ENCODE measurements around the gene SKAP1.
"Not testable (repeated sequence)": the region's sequence is repeated elsewhere in the genome, so short reads cannot be mapped to it uniquely, and the experiment has no call there.

The SKAP1 gene

GRCh38 chr17:48410821-48411220 is 19.2 kb downstream of the SKAP1 start:
- not testable (repeated sequence) for DNase-seq

DNA sequence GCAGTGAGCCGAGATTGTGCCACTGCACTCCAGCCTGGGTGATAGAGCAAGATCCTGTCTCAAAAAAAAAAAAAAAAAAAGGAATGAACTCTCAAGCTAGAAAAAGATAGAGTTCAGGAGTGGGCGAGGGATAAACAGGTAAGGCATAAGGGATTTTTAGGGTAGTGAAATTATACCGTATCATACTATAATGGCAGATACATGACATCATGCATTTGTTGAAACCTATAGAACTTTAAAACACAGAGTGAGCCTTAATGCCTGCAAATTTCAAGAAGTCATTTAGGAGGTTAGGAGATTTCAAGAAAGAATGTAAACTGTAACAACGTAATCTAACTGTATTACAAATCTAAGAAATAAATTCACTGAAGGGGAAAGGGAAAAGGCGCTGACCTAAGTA is 20.4 kb downstream of the SKAP1 start:
- DNase-seq: no peak

- DNase-seq: no peak
Measured at GRCh38 chr17:48406936-48407567, 23.0 kb downstream of the SKAP1 start.

DNA sequence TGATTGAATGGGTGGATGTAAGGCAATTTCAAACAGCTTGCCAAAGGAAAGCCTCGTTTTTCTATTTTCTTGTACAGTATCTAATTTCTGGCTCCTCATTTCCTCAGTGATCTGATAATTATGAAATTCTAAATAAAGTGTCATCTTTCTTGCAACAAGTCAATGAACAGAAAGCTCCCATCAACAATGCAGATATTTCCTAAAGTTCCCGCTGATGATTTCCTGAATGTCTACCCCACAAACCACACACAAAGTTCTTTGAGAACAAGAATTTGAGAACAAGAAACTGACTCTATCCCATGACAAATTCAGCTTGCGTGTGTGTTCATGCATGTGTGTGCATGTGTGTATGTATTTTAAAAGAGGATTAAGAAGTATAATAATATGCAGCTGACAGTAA is 35.2 kb downstream of the SKAP1 start:
- no peak for DNase-seq

- DNase-seq: no peak
Measured at GRCh38 chr17:48393283-48393682, 36.7 kb downstream of the SKAP1 start.

GRCh38 chr17:48392857-48393256 is 37.2 kb downstream of the SKAP1 start:
- no peak for DNase-seq

DNA sequence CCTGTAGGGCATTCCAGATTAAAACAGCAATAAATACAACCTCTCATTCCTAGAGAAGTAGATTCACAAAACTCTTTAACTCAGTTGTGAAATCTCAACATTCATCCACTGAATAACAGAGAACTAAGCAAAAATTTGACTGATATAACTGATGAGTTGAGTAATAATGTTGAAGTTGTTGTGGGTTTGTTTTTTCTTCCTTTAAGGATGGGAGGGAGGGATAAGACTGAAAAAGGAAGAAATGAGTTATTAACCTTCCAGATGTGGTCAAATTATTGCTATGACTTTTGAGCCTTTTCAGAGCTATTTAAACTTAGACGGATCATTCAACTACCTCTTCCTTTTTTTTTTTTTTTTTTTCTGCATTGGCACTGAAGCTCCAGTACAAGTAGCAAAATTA is 38.6 kb downstream of the SKAP1 start:
- DNase-seq: no peak

GRCh38 chr17:48389903-48390302 is 40.1 kb downstream of the SKAP1 start:
- no peak for DNase-seq

DNA sequence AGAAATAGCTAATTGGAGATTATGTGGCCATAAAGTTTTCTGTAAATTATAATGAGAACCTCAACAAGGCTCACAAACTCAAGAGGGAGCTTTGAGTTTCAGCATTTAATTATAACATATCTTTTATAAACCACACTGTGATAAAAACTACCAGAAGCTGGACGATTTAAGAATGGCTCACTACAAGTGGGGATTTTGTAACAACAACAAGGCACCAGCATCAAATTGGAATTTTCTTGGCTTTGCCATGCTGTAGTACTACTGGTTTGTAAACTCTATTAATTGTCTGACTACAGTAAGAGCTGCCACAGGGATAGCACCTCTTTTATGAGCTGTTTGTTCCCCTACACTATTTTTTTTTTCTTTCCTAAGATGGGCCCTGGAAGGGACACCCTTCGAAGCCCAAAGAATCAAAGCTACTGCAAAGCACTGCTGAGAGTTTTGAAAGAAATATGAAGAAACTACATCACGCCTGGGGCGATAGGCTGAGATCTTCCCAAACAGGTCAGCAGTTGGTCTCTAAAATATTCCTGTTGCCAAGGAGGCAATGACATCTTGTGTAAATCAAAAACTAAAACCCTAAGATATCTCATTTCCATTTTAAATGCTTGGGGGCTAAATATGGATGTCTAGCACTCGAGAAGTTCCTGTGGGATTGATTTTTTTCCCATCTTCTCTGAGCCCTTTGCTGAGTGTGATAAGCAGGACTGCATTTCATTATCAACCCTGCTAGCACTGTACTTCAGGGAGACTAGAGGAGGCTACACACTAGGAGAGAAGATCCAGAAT is 40.9 kb downstream of the SKAP1 start:
- DNase-seq: no peak

GRCh38 chr17:48386826-48387225 is 43.2 kb downstream of the SKAP1 start:
- no peak for DNase-seq

DNA sequence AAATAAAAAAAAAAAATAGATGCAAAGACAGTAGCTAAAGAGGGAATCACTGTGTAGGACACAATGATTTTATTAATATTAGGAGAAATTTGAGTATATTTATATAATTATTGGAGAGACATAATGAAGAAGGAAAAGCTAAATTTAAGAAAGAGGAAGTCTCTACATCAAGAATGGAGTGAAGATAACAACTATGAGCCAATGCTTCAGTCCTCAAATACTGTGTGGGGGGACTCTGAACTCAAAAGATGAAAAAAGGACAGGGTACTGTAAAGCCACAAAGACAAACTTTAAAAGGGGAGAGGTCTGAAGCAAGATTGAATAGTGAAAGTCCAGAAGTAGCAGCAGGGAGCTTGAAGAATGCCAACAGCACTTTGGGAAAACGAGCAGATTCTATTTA is 44.7 kb downstream of the SKAP1 start:
- no peak for DNase-seq

- DNase-seq: no peak
Measured at GRCh38 chr17:48384164-48384563, 45.9 kb downstream of the SKAP1 start.

DNA sequence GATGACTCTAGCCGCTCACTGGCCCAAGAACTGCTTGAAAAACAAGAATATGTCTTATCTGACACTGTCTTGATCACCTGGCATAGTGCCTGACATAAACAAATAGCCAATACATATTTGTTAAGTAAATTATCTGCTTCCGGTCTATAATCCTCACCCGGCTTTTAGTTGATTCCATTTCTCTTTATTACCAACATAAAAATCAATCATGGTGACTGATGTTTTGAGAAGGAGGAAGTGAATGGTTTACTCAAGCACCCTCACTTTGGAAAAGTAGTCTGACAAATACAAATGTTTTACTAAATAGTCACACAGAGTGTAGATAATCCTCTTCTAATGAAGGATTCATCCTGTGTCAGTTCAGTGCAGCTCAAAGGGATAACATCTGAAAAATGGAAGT is 47.0 kb downstream of the SKAP1 start:
- DNase-seq: no peak

DNA sequence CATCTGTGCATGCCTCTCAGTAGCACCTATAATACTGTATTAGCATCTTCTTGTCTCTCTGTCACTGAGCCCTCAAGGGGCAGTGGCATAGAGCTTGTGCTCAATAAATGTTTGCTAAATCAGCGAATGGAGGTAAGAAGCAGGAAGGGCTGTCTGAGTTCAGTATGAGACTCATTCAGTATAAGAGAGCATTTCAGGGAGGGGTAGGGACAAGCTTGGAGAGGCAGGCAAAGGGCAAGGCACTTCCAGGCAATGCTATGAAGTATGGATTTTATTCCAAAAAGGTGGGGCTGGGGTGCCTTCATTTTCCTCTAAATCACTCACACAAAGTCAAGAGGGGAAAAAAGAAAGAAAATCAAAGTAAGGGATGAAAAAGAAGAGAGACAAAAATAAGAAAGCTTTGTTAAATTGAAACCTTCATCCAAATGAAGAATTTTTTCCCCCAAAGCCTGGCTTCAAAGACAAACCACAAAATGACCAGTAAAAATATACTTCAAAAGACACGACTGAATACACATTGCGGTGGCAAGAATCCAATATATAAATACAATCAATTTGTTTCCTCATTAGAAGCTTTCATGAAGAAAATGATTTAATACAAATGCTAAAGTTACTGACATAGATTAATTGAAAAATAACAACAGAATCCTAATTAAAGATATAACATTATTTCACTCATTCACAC is 51.2 kb downstream of the SKAP1 start:
- DNase-seq: no peak

DNA sequence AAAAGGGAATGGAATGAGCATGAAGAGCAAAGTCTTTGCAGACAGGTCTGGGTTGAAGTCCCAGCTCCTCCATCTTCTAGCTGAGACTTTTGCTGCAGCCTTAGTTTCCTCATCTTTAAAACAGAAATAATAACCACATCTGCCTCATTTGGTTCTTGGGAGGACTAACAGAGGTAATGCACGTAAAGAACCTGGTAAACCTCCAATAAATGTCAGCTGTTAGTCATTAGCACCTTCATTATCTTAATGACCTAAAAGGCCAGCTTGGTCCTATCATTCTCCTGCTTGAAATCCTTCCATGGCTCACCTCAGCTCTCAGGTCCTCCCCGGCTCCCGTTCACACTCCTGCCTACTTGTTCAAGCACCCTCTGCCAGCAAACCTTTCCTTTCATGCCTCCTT is 51.8 kb downstream of the SKAP1 start:
- no peak for DNase-seq

DNA sequence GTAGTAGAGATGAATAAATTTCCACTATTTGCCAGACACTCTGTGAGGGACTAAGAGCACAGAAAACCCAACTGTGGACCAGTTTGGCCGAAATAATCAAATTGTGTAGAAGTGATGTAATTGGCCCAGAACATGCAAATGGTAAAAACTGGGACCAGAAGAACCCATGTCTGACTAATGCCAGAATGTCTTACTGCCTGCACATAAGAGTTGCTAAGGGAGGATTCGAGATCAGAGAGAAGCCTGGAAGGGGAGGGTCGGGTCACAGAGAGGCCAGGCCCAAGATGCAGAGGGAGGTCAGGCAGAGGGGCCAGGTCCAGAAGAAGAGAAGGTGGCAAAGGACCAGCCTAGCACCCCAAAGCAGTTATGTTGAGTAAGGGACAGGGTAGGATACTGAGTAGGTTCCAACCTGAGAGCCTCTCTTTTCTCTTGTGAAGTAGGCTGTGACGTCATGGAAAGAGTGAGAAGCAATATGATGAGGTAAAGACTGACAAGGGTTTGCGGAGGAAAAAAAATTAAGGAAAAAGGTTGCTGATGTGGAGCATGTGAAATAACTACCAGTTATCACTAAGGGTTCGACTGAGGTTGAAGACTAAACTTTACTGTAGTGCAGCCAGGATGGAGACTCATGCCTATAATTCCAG is 53.2 kb downstream of the SKAP1 start:
- no peak for DNase-seq

DNA sequence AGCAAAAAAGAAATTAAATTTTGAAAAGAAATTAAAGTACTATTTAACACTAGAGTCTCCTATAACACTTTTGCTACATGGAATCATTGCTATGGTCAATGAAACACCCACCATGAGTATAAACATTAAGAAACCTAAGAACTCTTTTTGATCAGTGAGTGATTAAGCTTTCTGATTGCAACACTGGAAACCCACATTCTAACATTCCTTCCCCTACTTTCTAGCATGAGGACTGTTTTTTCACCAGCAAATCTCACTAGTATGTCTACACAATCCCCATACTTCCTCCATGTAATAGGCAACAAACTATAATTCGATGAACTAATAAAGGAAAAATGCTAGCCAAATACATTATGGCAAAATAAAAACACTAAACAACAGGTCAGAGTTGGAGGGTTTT is 54.7 kb downstream of the SKAP1 start:
- no peak for DNase-seq

- peak; percentile 16 for DNase-seq
Measured at GRCh38 chr17:48374650-48375230, 55.3 kb downstream of the SKAP1 start.

DNA sequence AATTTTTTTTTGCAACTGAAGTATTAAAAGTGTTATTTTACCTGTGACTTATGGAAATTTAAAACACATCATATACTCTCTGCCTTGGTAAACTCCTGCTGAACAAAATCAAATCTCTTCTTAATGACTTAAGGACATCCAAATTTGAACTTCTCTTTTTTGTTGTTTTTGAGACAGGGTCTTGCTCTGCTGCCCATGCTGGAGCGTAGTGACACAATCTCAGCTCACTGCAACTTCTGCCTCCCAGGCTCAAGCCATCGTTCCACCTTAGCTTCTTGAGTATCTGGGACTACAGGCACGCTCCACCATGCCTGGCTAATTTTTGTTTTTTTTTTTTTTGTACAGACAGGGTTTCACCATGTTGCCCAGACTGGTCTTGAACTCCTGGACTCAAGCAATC is 56.1 kb downstream of the SKAP1 start:
- DNase-seq: no peak

DNA sequence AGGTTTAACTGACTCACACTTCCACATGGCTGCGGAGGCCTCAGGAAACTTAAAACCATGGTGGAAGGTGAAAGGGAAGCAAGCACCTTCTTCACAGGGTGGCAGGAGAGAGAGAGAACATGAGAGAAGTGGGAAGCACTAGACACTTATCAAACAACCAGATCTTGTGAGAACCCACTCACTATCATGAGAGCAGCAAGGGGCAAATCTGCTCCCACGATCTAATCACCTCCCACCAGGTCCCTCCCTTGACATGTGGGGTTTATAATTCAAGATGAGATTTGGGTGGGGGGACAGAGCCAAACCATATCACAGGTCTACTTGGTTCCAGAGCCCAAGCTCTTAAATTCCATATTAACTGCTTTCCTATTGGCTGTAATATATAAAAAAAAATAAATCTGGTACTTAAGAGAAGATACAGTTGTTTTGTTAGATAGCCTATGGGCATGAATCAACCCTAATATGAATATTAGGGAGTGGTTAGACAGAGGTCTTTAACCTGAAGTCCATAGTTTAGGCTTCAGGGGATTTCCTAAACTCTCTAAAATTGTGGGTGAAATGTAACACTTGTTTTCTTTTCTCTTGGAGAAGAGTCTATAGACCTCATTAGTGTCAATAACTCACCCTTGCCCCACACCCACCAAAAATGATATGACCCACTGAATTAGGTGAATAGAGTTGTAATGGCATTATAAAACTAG is 56.7 kb downstream of the SKAP1 start:
- no peak for DNase-seq

GRCh38 chr17:48368967-48369366 is 61.0 kb downstream of the SKAP1 start:
- not testable (repeated sequence) for DNase-seq

DNA sequence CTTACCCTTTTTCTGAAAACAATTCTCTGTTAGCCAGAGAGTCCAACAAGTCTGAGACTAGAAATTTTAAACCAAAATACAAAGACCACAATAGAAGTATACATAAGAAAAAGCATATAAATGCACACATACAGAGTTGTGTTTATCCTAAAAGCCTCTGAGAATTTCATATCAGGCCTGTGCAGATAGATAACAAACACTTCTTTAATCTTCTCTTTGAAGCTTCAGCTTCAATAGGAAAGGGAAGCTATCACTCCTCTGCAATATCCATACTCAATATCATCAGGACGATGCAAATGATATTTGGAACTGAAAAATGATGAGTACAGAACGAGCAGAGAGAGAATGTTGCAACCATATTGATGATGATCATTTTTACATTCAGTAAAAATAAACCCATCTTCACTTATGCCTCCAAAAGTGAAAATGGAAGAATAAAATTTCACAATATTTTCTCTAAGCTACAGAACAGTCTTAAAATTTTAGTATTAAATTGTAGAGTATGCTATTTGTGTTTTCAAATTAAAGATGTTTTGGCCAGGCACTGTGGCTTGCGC is 61.6 kb downstream of the SKAP1 start:
- DNase-seq: no peak

All from inflammatory macrophage treated with lipopolysaccharide for 4 hours (primary cell).